Fibroblast of skin of abdomen (primary cell): ENCODE data around the gene INSYN2A.
A peak's percentile ranks its signal among the peaks of the same experiment; 100 is the strongest.

ENCODE experiments used
- DNase-seq: peaks from one replicate; pipeline ENCODE4 v3.0.0-alpha.2; 2013

INSYN2A gene

GRCh38 chr10:127151981-127152699 lies 44.3 kb downstream of the INSYN2A start:
- DNase-seq, result no peak

GRCh38 chr10:127151541-127151940 lies 44.9 kb downstream of the INSYN2A start:
- DNase-seq, result no peak

GRCh38 chr10:127150136-127150535 lies 46.3 kb downstream of the INSYN2A start:
- DNase-seq, result peak; percentile 20

- DNase-seq, result peak; percentile 39
Observed at GRCh38 chr10:127149501-127150081, 46.8 kb downstream of the INSYN2A start.

GRCh38 chr10:127148933-127149220 lies 47.5 kb downstream of the INSYN2A start:
- DNase-seq, result peak; percentile 93

- DNase-seq, result peak; percentile 93
Observed at GRCh38 chr10:127148066-127148932, 48.1 kb downstream of the INSYN2A start.

- no peak for DNase-seq
Observed at GRCh38 chr10:127146661-127147060, 49.7 kb downstream of the INSYN2A start.
